ENCODE measurements around the gene ARPC3. TPM values are rescaled to one million over a fixed set of nuclear protein-coding genes. Genes with fewer than 3 reads are reported as not detected.

Gene ARPC3
- total RNA-seq, 1 experiment from 2014 or later, result 558 TPM

Other genes starting within 250 kb of the ARPC3 start
- 63.8 and 97.9 TPM in 2 replicates for gene ATP2A2, start 169.1 kb downstream of the ARPC3 start, total RNA-seq (2014; rRNA removed; shearing (Covaris generic))
- 54.9 and 62.4 TPM in 2 replicates for gene ANAPC7, start 46.6 kb downstream of the ARPC3 start, total RNA-seq (2014; rRNA removed; shearing (Covaris generic))
- gene GPN3, start 17.9 kb upstream of the ARPC3 start, total RNA-seq (2014; rRNA removed; shearing (Covaris generic)), result 40.4 and 57.6 TPM in 2 replicates
- gene FAM216A, start 18.5 kb upstream of the ARPC3 start, total RNA-seq (2014; rRNA removed; shearing (Covaris generic)), result 5.9 and 16.3 TPM in 2 replicates
- 83.0 and 88.2 TPM in 2 replicates for gene VPS29, start 51.8 kb upstream of the ARPC3 start, total RNA-seq (2014; rRNA removed; shearing (Covaris generic))
- gene RAD9B, start 52.0 kb upstream of the ARPC3 start, total RNA-seq (2014; rRNA removed; shearing (Covaris generic)), result 1.2 TPM in 1 of 2 replicates, not detected in the other
- gene PPTC7, start 133.0 kb upstream of the ARPC3 start, total RNA-seq (2014; rRNA removed; shearing (Covaris generic)), result 4.7 and 5.6 TPM in 2 replicates
- 20.5 and 23.3 TPM in 2 replicates for gene TCTN1, start 163.8 kb upstream of the ARPC3 start, total RNA-seq (2014; rRNA removed; shearing (Covaris generic))
- gene HVCN1, start 238.8 kb upstream of the ARPC3 start, total RNA-seq (2014; rRNA removed; shearing (Covaris generic)), result not detected in 2 replicates